ENCODE data around the gene MOB1A. TPM values are rescaled to one million over a fixed set of nuclear protein-coding genes. Genes with fewer than 3 reads are reported as not detected.
A peak's percentile ranks its signal among the peaks of the same experiment; 100 is the strongest.

Gene MOB1A
- total RNA-seq, 1 donor from 2014 or later: 93.5 TPM

GRCh38 chr2:74198461-74199274 is 20.0 kb upstream of the MOB1A start, which contains the start of gene MTHFD2:
Gene MTHFD2, plus strand, starts transcription at chr2:74198615. Its CDS starts 27 bp downstream, at chr2:74198642.
- H3K27ac Mint-ChIP-seq: peak within 1 kb of the TSS; percentile 98
- peak within 1 kb of the TSS; percentile 93 for H3K4me3 Mint-ChIP-seq (ENCODE audit: low read depth)
- peak; percentile 82 for DNase-seq (ENCODE audit: low spot score, unreplicated experiment)
- no peaks in the 10 kb centered on the region for H3K36me3 Mint-ChIP-seq (ENCODE audit: insufficient read depth)
- peak; percentile 83 for TF ChIP-seq CTCF (IDR thresholded peaks at IDR 0.05; ENCODE audit: unreplicated experiment)
- peaks cover 14% of the 10 kb centered on the region for H3K4me1 Mint-ChIP-seq (ENCODE audit: low read depth)
- peaks cover 6% of the 10 kb centered on the region for H3K9me3 Mint-ChIP-seq (ENCODE audit: low read depth)
- peaks cover 13% of the 10 kb centered on the region for H3K27me3 Mint-ChIP-seq

- Mint-ChIP-seq H3K36me3 (ENCODE audit: insufficient read depth) (no peaks in the 10 kb centered on the region), H3K4me1 (ENCODE audit: low read depth) (peaks cover 14% of the 10 kb centered on the region), H3K9me3 (ENCODE audit: low read depth) (peaks cover 6% of the 10 kb centered on the region), H3K27ac (peak overlapping the region; percentile 98), H3K27me3 (peaks cover 13% of the 10 kb centered on the region), H3K4me3 (ENCODE audit: low read depth) (peak overlapping the region; percentile 93)
- DNase-seq (ENCODE audit: low spot score, unreplicated experiment): no peak
- no peak for TF ChIP-seq CTCF (IDR thresholded peaks at IDR 0.05; ENCODE audit: unreplicated experiment)
These were observed 19.4 kb upstream of the MOB1A start for GRCh38 chr2:74198023-74198460.

GRCh38 chr2:74197049-74197448 is 18.4 kb upstream of the MOB1A start:
- H3K27me3 Mint-ChIP-seq: peaks cover 13% of the 10 kb centered on the region
- H3K36me3 Mint-ChIP-seq (ENCODE audit: insufficient read depth): no peaks in the 10 kb centered on the region
- no peak for DNase-seq (ENCODE audit: low spot score, unreplicated experiment)
- peaks cover 6% of the 10 kb centered on the region for H3K9me3 Mint-ChIP-seq (ENCODE audit: low read depth)
- H3K4me3 Mint-ChIP-seq (ENCODE audit: low read depth): no peak overlapping the region
- TF ChIP-seq CTCF (IDR thresholded peaks at IDR 0.05; ENCODE audit: unreplicated experiment): no peak
- peaks cover 19% of the 10 kb centered on the region for H3K4me1 Mint-ChIP-seq (ENCODE audit: low read depth)
- no peak overlapping the region for H3K27ac Mint-ChIP-seq

- H3K36me3 Mint-ChIP-seq (ENCODE audit: insufficient read depth): no peaks in the 10 kb centered on the region
- no peak for TF ChIP-seq CTCF (IDR thresholded peaks at IDR 0.05; ENCODE audit: unreplicated experiment)
- H3K4me1 Mint-ChIP-seq (ENCODE audit: low read depth): peaks cover 18% of the 10 kb centered on the region
- no peak for DNase-seq (ENCODE audit: low spot score, unreplicated experiment)
- peaks cover 6% of the 10 kb centered on the region for H3K9me3 Mint-ChIP-seq (ENCODE audit: low read depth)
- no peak overlapping the region for H3K27ac Mint-ChIP-seq
- peaks cover 13% of the 10 kb centered on the region for H3K27me3 Mint-ChIP-seq
- no peak overlapping the region for H3K4me3 Mint-ChIP-seq (ENCODE audit: low read depth)
These were observed 16.1 kb upstream of the MOB1A start for GRCh38 chr2:74194799-74195198.

- no peak for TF ChIP-seq CTCF (IDR thresholded peaks at IDR 0.05; ENCODE audit: unreplicated experiment)
- H3K9me3 Mint-ChIP-seq (ENCODE audit: low read depth): no peaks in the 10 kb centered on the region
- no peak overlapping the region for H3K4me3 Mint-ChIP-seq (ENCODE audit: low read depth)
- no peak overlapping the region for H3K27ac Mint-ChIP-seq
- DNase-seq (ENCODE audit: low spot score, unreplicated experiment): no peak
- peaks cover 3% of the 10 kb centered on the region for H3K27me3 Mint-ChIP-seq
- no peaks in the 10 kb centered on the region for H3K36me3 Mint-ChIP-seq (ENCODE audit: insufficient read depth)
- peaks cover 11% of the 10 kb centered on the region for H3K4me1 Mint-ChIP-seq (ENCODE audit: low read depth)
These were observed 13.1 kb upstream of the MOB1A start for GRCh38 chr2:74191596-74192380.
